Breast epithelium (tissue), 3 donors: Measurements from ENCODE around the gene KRT83.

Experiments used
- POLR2AphosphoS5 ChIP-seq, 3 donors: sonication (generic); formaldehyde crosslinking; IDR thresholded peaks; one replicate each; pipeline ENCODE4 v1.6.1; 2017; ENCODE audit warnings: antibody characterized with exemption in 3 of 3
- TF ChIP-seq, protein P1 (sequence below), 3 donors: fragments of 450-650 bp; IDR thresholded peaks; one replicate each; pipeline ENCODE4 v1.5.1; 2016 to 2017; ENCODE audit warnings: antibody characterized with exemption in 3 of 3, mild to moderate bottlenecking in 3 of 3, moderate library complexity in 3 of 3

GRCh38 chr12:52369211-52369610 is 48.0 kb upstream of the KRT83 start:
- TF ChIP-seq, protein P1, sequence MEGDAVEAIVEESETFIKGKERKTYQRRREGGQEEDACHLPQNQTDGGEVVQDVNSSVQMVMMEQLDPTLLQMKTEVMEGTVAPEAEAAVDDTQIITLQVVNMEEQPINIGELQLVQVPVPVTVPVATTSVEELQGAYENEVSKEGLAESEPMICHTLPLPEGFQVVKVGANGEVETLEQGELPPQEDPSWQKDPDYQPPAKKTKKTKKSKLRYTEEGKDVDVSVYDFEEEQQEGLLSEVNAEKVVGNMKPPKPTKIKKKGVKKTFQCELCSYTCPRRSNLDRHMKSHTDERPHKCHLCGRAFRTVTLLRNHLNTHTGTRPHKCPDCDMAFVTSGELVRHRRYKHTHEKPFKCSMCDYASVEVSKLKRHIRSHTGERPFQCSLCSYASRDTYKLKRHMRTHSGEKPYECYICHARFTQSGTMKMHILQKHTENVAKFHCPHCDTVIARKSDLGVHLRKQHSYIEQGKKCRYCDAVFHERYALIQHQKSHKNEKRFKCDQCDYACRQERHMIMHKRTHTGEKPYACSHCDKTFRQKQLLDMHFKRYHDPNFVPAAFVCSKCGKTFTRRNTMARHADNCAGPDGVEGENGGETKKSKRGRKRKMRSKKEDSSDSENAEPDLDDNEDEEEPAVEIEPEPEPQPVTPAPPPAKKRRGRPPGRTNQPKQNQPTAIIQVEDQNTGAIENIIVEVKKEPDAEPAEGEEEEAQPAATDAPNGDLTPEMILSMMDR (IDR thresholded peaks at IDR 0.05), result no peak
- TF ChIP-seq POLR2AphosphoS5 (IDR thresholded peaks at IDR 0.05), result no peak
